SU-DHL-6 (cell line): ENCODE measurements around the gene AP5S1.

ENCODE experiments used
- EZH2phosphoT487 ChIP-seq: fragments of 200-600 bp; sonication (generic), shearing (Covaris generic); conservative IDR thresholded peaks from 2 replicates; pipeline ENCODE4 v1.6.1; 2018; ENCODE audit warnings: mild to moderate bottlenecking, antibody characterized with exemption, low read length, moderate library complexity, mixed read lengths
- TF ChIP-seq, protein P1 (sequence below): fragments of 200-600 bp; sonication (generic); IDR thresholded peaks from one replicate; pipeline ENCODE4 v1.5.1; 2017; ENCODE audit warnings: antibody characterized with exemption, mild to moderate bottlenecking, low read length, moderate library complexity; ENCODE audit not compliant: insufficient read depth, poor library complexity, severe bottlenecking

DNA sequence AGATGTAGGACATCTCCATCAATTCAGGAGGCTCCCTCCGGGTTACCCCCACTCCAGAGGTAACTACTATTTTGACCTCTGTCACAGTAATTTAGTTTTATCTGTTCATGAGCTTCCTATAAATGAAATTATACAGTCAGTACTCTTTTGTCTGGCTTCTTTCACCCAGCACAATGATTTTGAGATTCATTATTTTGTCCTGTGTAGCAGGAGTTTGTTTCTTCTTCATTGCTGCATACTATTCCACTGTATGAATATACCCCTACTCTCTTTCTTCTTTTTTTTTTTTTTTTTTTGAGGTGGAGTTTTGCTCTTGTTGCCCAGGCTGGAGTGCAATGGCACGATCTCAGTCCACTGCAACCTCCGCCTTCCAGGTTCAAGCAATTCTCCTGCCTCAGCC, 11.8 kb upstream of the AP5S1 start:
- TF ChIP-seq, protein P1, sequence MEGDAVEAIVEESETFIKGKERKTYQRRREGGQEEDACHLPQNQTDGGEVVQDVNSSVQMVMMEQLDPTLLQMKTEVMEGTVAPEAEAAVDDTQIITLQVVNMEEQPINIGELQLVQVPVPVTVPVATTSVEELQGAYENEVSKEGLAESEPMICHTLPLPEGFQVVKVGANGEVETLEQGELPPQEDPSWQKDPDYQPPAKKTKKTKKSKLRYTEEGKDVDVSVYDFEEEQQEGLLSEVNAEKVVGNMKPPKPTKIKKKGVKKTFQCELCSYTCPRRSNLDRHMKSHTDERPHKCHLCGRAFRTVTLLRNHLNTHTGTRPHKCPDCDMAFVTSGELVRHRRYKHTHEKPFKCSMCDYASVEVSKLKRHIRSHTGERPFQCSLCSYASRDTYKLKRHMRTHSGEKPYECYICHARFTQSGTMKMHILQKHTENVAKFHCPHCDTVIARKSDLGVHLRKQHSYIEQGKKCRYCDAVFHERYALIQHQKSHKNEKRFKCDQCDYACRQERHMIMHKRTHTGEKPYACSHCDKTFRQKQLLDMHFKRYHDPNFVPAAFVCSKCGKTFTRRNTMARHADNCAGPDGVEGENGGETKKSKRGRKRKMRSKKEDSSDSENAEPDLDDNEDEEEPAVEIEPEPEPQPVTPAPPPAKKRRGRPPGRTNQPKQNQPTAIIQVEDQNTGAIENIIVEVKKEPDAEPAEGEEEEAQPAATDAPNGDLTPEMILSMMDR: no peak
- TF ChIP-seq EZH2phosphoT487: no peak
